Tibial nerve (tissue), 4 donors: ENCODE results near the gene VAT1L. TPM values are rescaled to one million over a fixed set of nuclear protein-coding genes. Genes with fewer than 3 reads are reported as not detected.

ENCODE experiments used
- DNase-seq, 2 donors: peaks; one replicate each; pipeline ENCODE4 v3.0.0-alpha.2; 2019; ENCODE audit warnings: low spot score in 2 of 2
- H3K27ac ChIP-seq, 4 donors: fragments of 200-600 bp; sonication (generic) in 3 of 4; one replicate each; pipeline ENCODE4 v1.5.1; 2017 to 2019; ENCODE audit warnings: mild to moderate bottlenecking in 1 of 4
- H3K27me3 ChIP-seq, 2 donors: fragments of 200-600 bp; sonication (generic) in 1 of 2; one replicate each; pipeline versions ENCODE4 v1.5.1 to v1.6.0; 2017 to 2019
- H3K36me3 ChIP-seq, 3 donors: fragments of 200-600 bp; sonication (generic); one replicate each; pipeline ENCODE4 v1.5.1; 2018 to 2019
- H3K4me1 ChIP-seq, 4 donors: fragments of 200-600 bp; sonication (generic) in 3 of 4; one replicate each; pipeline ENCODE4 v1.5.1; 2017 to 2019
- H3K4me3 ChIP-seq, 4 donors: fragments of 200-600 bp; sonication (generic) in 3 of 4; one replicate each; pipeline ENCODE4 v1.5.1; 2017 to 2019; ENCODE audit warnings: mild to moderate bottlenecking in 1 of 4, moderate library complexity in 1 of 4
- H3K9me3 ChIP-seq, 4 donors: fragments of 200-600 bp; sonication (generic) in 3 of 4; one replicate each; pipeline ENCODE4 v1.5.1; 2017 to 2019
- EP300 ChIP-seq, 2 donors: sonication (generic); formaldehyde crosslinking; IDR thresholded peaks; one replicate each; pipeline ENCODE4 v1.6.1; 2017; ENCODE audit warnings: antibody characterized with exemption in 2 of 2, mild to moderate bottlenecking in 1 of 2
- POLR2A ChIP-seq, 2 donors: fragments of 450-650 bp; IDR thresholded peaks; one replicate each; pipeline ENCODE4 v1.6.1; 2017; ENCODE audit warnings: antibody characterized with exemption in 2 of 2, mild to moderate bottlenecking in 2 of 2, moderate library complexity in 2 of 2
- WGBS, 2 donors: methylation state at CpG; one replicate each; pipeline ENCODE4 v1.1.5; 2018; 5-methylcytosine and 5-hydroxymethylcytosine counted together
- total RNA-seq, 4 donors: library from RNA; depleted of rRNA; stranded (reverse); fragments of >200 nt; gene quantifications; one replicate each; pipeline ENCODE4 v1.1.0, GENCODE V29; 2016
- TF ChIP-seq, protein P1 (sequence below), 5 experiments: fragments of 200-600 bp in 3 of 5; fragments of 450-650 bp in 2 of 5; sonication (generic) in 3 of 5; IDR thresholded peaks; one replicate each; pipeline ENCODE4 v1.5.1; 2016 to 2019; ENCODE audit warnings: antibody characterized with exemption in 5 of 5, mild to moderate bottlenecking in 3 of 5, moderate library complexity in 2 of 5

The VAT1L gene
- total RNA-seq, 4 donors from 2014 or later: 7.2 to 21.6 (median 19.5) TPM

DNA sequence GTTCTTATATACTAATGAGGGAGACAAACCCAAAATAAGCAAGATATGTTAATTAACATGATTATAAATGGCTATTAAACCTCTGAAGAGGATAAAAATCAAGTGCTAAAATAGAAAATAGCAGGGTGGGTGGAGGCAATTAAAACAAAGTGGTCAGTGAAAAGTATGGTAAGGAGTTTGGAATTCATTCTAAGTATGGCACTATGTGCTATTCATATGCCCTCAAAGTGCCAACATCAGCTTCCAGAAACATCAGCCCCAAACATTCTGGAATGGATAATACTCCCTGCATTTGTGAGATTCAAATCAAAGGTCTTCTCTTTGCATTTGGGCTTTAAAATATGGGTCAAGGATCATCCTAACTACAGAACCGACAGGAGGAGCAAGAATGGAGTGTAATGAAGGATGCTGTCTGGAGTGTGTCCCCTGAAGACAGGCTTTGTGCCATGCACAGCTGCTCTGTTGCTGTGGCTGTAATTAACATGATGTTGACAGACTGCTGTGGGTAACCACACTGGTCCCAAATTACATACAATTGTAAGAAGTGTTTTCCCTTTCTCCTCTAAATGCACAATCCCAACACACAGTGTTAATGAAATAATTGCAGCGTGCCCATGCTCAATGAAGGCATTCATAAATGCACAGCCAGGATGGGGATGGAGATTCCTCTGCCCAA is 93.1 kb downstream of the VAT1L start:
- H3K27me3 ChIP-seq: no peaks in the 10 kb centered on the region
- DNase-seq: no peak
- H3K4me1 ChIP-seq: peaks cover 0 to 18% (median 7%) of the 10 kb centered on the region in 4 donors
- TF ChIP-seq POLR2A (IDR thresholded peaks at IDR 0.05): no peak
- TF ChIP-seq, protein P1, sequence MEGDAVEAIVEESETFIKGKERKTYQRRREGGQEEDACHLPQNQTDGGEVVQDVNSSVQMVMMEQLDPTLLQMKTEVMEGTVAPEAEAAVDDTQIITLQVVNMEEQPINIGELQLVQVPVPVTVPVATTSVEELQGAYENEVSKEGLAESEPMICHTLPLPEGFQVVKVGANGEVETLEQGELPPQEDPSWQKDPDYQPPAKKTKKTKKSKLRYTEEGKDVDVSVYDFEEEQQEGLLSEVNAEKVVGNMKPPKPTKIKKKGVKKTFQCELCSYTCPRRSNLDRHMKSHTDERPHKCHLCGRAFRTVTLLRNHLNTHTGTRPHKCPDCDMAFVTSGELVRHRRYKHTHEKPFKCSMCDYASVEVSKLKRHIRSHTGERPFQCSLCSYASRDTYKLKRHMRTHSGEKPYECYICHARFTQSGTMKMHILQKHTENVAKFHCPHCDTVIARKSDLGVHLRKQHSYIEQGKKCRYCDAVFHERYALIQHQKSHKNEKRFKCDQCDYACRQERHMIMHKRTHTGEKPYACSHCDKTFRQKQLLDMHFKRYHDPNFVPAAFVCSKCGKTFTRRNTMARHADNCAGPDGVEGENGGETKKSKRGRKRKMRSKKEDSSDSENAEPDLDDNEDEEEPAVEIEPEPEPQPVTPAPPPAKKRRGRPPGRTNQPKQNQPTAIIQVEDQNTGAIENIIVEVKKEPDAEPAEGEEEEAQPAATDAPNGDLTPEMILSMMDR (IDR thresholded peaks at IDR 0.05): no peak
- no peak for TF ChIP-seq EP300 (IDR thresholded peaks at IDR 0.05)
- H3K36me3 ChIP-seq: no peaks in the 10 kb centered on the region
- WGBS, 2 donors: 39 to 43% methylated on average over 2 of the region's 2 CpGs
- H3K4me3 ChIP-seq: no peak overlapping the region
- no peak overlapping the region for H3K27ac ChIP-seq
- H3K9me3 ChIP-seq: no peaks in the 10 kb centered on the region

DNA sequence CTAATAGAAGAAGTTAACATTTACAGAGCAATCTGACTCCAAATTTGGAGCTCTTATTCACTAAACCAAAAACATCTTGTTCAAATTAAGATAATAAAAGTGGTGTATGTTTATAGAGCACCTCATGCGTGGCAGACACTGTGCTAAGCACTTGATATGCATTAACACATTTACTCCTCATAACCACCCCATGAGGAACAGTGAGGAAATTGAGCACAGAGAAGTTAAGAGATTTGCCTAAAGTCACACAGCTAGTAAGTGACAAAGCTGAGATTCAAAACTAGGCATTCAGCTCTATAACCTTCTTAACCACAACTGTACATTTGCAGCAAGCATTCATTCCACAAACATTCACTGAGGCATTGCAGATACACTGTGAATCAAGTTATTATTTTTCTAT is 94.0 kb downstream of the VAT1L start:
- Histone ChIP-seq H3K4me1 (peaks cover 0 to 18% (median 7%) of the 10 kb centered on the region in 4 donors), H3K27ac (no peak overlapping the region), H3K9me3 (no peaks in the 10 kb centered on the region), H3K27me3 (no peaks in the 10 kb centered on the region), H3K36me3 (no peaks in the 10 kb centered on the region), H3K4me3 (no peak overlapping the region)
- 54 to 74% methylated on average over 1 of the region's 1 CpG for WGBS, 2 donors
- no peak for DNase-seq
- TF ChIP-seq EP300 (IDR thresholded peaks at IDR 0.05): no peak
- TF ChIP-seq POLR2A (IDR thresholded peaks at IDR 0.05): no peak
- TF ChIP-seq, protein P1 (IDR thresholded peaks at IDR 0.05): no peak

- no peak for DNase-seq
- H3K36me3 ChIP-seq: no peaks in the 10 kb centered on the region
- H3K27ac ChIP-seq: peak overlapping the region in 2 of 4 donors; percentile 1 to 27
- TF ChIP-seq POLR2A (IDR thresholded peaks at IDR 0.05) (no peak), EP300 (IDR thresholded peaks at IDR 0.05) (no peak)
- TF ChIP-seq, protein P1 (IDR thresholded peaks at IDR 0.05): no peak
- no peaks in the 10 kb centered on the region for H3K27me3 ChIP-seq
- H3K4me1 ChIP-seq: peaks cover 0 to 19% (median 9%) of the 10 kb centered on the region in 4 donors
- no peaks in the 10 kb centered on the region for H3K9me3 ChIP-seq
- 41 to 45% methylated on average over 6 of the region's 6 CpGs for WGBS, 2 donors
- H3K4me3 ChIP-seq: no peak overlapping the region
These were observed 97.4 kb downstream of the VAT1L start for GRCh38 chr16:77885571-77886295.

GRCh38 chr16:77888871-77889270 is 100.5 kb downstream of the VAT1L start:
- Histone ChIP-seq H3K27me3 (no peaks in the 10 kb centered on the region), H3K9me3 (no peaks in the 10 kb centered on the region), H3K4me3 (no peak overlapping the region), H3K4me1 (peaks cover 0 to 11% (median 5%) of the 10 kb centered on the region in 4 donors), H3K36me3 (no peaks in the 10 kb centered on the region), H3K27ac (no peak overlapping the region)
- 41 to 64% methylated on average over 7 of the region's 7 CpGs for whole genome bisulfite sequencing, 2 donors
- no peak for DNase-seq
- TF ChIP-seq, protein P1 (IDR thresholded peaks at IDR 0.05): no peak
- TF ChIP-seq EP300 (IDR thresholded peaks at IDR 0.05): no peak
- TF ChIP-seq POLR2A (IDR thresholded peaks at IDR 0.05): no peak

- DNase-seq: no peak
- TF ChIP-seq, protein P1 (IDR thresholded peaks at IDR 0.05): no peak
- no peak for TF ChIP-seq EP300 (IDR thresholded peaks at IDR 0.05)
- no peak for TF ChIP-seq POLR2A (IDR thresholded peaks at IDR 0.05)
- H3K9me3 ChIP-seq: no peaks in the 10 kb centered on the region
- peaks cover 0 to 10% (median 3%) of the 10 kb centered on the region in 4 donors for H3K4me1 ChIP-seq
- no peaks in the 10 kb centered on the region for H3K27me3 ChIP-seq
- no peak overlapping the region for H3K4me3 ChIP-seq
- H3K27ac ChIP-seq: no peak overlapping the region
- H3K36me3 ChIP-seq: no peaks in the 10 kb centered on the region
These were observed 101.7 kb downstream of the VAT1L start for GRCh38 chr16:77890075-77890474.
